Gastrocnemius medialis (tissue), 4 donors: ENCODE data around the gene WNT8A. TPM values are rescaled to one million over a fixed set of nuclear protein-coding genes. Genes with fewer than 3 reads are reported as not detected.

Source experiments
- ATAC-seq, 2 donors: fragments of 150-250 bp; one replicate each; pipeline ENCODE4 v1.9.1; 2016
- DNase-seq, 2 donors: peaks; one replicate each; pipeline ENCODE4 v3.0.0-alpha.2; 2019
- H3K27ac ChIP-seq, 4 donors: fragments of 200-600 bp; sonication (generic); 1 replicate in 1 of 4; 2 replicates in 3 of 4; pipeline ENCODE4 v1.5.1; 2016 to 2018; ENCODE audit warnings: mild to moderate bottlenecking in 2 of 4, moderate library complexity in 1 of 4
- H3K27me3 ChIP-seq, 3 donors: fragments of 200-600 bp; sonication (generic) in 2 of 3; 1 replicate in 1 of 3; 2 replicates in 2 of 3; pipeline versions ENCODE4 v1.5.1 to v1.6.0; 2016 to 2019; ENCODE audit warnings: mild to moderate bottlenecking in 1 of 3, moderate library complexity in 1 of 3
- H3K36me3 ChIP-seq, 2 donors: fragments of 200-600 bp; sonication (generic) in 1 of 2; one replicate each; pipeline ENCODE4 v1.5.1; 2017 to 2018
- H3K4me1 ChIP-seq, 2 donors: fragments of 200-600 bp; sonication (generic) in 1 of 2; one replicate each; pipeline ENCODE4 v1.5.1; 2016 to 2017; ENCODE audit warnings: mild to moderate bottlenecking in 2 of 2
- H3K4me3 ChIP-seq, 4 donors: fragments of 200-600 bp; sonication (generic) in 3 of 4; 1 replicate in 1 of 4; 2 replicates in 3 of 4; pipeline ENCODE4 v1.5.1; 2016 to 2019; ENCODE audit warnings: mild to moderate bottlenecking in 2 of 4
- H3K9me3 ChIP-seq, 3 donors: fragments of 200-600 bp; sonication (generic) in 2 of 3; 1 replicate in 1 of 3; 2 replicates in 2 of 3; pipeline ENCODE4 v1.5.1; 2016 to 2019
- CTCF ChIP-seq, 5 experiments: fragments of 450-650 bp in 3 of 5; fragments of 200-600 bp in 2 of 5; sonication (generic) in 2 of 5; IDR thresholded peaks in 4 of 5; conservative IDR thresholded peaks in 1 of 5; 1 replicate in 4 of 5; 2 replicates in 1 of 5; pipeline ENCODE4 v1.5.1; 2016 to 2019; ENCODE audit warnings: antibody characterized with exemption in 5 of 5, mild to moderate bottlenecking in 3 of 5, moderate library complexity in 3 of 5
- POLR2A ChIP-seq, 2 donors: fragments of 450-650 bp; IDR thresholded peaks; one replicate each; pipeline ENCODE4 v1.6.1; 2017; ENCODE audit warnings: antibody characterized with exemption in 2 of 2, mild to moderate bottlenecking in 2 of 2, moderate library complexity in 2 of 2
- in situ Hi-C, 4 donors: fragments of 200-750 bp; cut with MboI; loops; one replicate each; pipeline versions ENCODE4 v1.15.0 to v1.8.0; 2017; ENCODE audit warnings: low sequenced_read_pairs in 4 of 4
- intact Hi-C: fragments of 100-400 bp; cut with DNase I; formaldehyde crosslinking; loops from one replicate; pipeline ENCODE4 v1.15.1; 2023; ENCODE audit warnings: low total_unique reads
- total RNA-seq, 4 donors: library from RNA; depleted of rRNA; stranded (reverse); fragments of >200 nt; gene quantifications; one replicate each; pipeline versions ENCODE4 v1.1.0 to v1.2.3, GENCODE V29; 2016

The WNT8A gene
- total RNA-seq, 4 donors from 2014 or later: 0.51 TPM; not detected in 3

DNA sequence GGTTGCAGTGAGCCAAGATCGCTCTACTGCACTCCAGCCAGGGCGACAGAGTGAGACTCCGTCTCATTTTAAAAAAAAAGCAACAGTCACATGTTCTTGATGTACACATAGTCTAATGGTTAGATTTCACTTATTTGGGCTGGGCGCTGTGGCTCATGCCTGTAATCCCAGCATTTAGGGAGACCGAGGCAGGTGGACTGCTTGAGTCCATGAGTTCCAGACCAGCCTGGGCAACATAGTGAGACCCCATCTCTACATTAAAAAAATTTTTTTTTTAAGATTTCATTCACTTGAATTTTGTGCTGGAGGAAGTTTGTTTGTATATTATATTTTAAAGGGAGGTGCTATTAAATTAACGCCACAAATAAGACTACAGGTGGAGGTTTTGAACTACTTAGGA is 21.9 kb downstream of the WNT8A start:
- Histone ChIP-seq H3K36me3 (no peaks in the 10 kb centered on the region), H3K9me3 (no peaks in the 10 kb centered on the region), H3K27me3 (no peaks in the 10 kb centered on the region), H3K27ac (no peak overlapping the region), H3K4me3 (no peak overlapping the region), H3K4me1 (no peaks in the 10 kb centered on the region)
- in situ Hi-C loops: no loop called here
- DNase-seq: no peak
- no peak for TF ChIP-seq CTCF (IDR thresholded peaks at IDR 0.05 in 4 of 5, conservative IDR thresholded peaks at IDR 0.05 in 1 of 5)
- no peak for TF ChIP-seq POLR2A (IDR thresholded peaks at IDR 0.05)
- no peak for ATAC-seq
- intact Hi-C loops: no loop called here

- in situ Hi-C loops (no loop called here), intact Hi-C loops (no loop called here)
- TF ChIP-seq POLR2A (IDR thresholded peaks at IDR 0.05) (no peak), CTCF (IDR thresholded peaks at IDR 0.05 in 4 of 5, conservative IDR thresholded peaks at IDR 0.05 in 1 of 5) (no peak)
- Histone ChIP-seq H3K4me1 (no peaks in the 10 kb centered on the region), H3K4me3 (no peak overlapping the region), H3K9me3 (no peaks in the 10 kb centered on the region), H3K27ac (no peak overlapping the region), H3K27me3 (peaks cover 0 to 8% (median 0%) of the 10 kb centered on the region in 3 donors), H3K36me3 (no peaks in the 10 kb centered on the region)
- DNase-seq (no peak), ATAC-seq (no peak)
Observed at GRCh38 chr5:138107213-138107612, 23.4 kb downstream of the WNT8A start.

DNA sequence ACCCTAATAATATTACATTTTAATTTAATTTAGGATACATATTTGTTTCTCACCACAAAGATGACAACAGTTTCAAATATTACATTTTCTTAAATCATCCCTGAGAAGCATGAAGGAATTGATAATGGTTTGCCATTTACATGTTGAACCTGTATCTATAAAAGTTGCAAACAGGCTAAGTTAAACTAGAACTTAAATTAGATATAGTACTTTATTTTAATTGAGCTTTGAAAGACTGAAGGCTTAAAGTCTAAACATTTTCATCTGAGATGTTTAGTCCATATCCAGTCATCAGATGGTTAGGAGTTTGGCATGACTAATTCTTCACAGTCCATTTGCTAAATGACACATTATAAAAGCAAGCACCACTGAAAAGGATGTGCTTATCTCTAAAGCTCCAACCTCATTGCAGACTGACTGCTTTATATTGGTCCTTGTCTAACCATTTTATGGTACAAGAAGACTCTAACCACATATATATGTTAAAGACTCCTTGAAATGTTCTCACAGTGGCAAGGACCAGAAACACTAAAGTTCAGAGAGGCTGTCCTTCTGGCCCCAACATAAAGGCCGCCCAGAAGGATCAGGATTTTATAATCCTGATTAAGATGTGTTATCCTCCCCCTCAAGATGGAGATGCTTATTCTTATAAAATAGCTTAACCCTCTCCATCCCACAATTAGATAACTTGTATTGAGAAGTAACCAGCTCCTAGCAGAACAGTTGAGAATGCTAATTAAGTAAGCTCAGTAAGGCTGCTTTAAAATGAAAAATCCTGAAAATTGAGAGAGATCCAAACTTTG is 25.8 kb downstream of the WNT8A start:
- ATAC-seq (no peak), DNase-seq (no peak)
- peaks cover 0 to 8% (median 0%) of the 10 kb centered on the region in 3 donors for H3K27me3 ChIP-seq
- H3K27ac ChIP-seq: no peak overlapping the region
- H3K36me3 ChIP-seq: no peaks in the 10 kb centered on the region
- TF ChIP-seq CTCF (IDR thresholded peaks at IDR 0.05 in 4 of 5, conservative IDR thresholded peaks at IDR 0.05 in 1 of 5) (no peak), POLR2A (IDR thresholded peaks at IDR 0.05) (no peak)
- no peaks in the 10 kb centered on the region for H3K4me1 ChIP-seq
- no peak overlapping the region for H3K4me3 ChIP-seq
- in situ Hi-C loops (no loop called here), intact Hi-C loops (no loop called here)
- H3K9me3 ChIP-seq: no peaks in the 10 kb centered on the region

DNA sequence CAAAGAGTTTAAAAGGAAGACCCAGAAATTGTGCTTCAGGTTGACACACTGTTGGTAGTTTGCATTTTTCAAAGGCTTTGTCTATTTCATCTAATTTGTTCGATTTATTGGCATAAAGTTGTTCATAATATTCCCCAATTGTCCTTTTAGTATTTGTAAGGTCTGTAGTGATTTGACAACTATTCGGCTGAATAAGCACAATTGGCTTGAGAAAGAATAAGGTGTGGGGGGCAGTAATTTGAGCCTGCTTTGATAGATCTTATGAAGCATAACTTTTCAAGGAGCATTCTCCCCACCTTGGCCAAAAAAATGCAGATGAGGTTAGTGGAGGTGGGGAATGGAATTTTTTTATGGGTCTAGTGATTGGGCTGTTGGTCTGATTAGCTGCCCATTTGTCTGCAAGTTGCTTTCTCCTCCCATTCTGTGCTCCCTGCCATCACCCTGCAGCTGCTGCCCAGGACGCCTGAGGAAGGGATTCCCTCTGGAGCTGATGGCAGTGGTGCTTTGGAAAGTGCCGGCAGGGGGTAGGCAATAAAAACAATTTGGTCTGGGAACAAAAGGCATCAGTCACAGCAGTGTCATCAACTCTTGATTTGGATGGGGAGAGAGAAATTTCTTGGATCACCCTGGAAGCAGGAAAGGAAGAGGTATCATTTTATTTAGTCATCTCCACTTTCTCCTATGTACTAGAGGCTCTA is 26.6 kb downstream of the WNT8A start:
- no peak for DNase-seq
- in situ Hi-C loops (no loop called here), intact Hi-C loops (no loop called here)
- no peaks in the 10 kb centered on the region for H3K9me3 ChIP-seq
- TF ChIP-seq POLR2A (IDR thresholded peaks at IDR 0.05) (no peak), CTCF (IDR thresholded peaks at IDR 0.05 in 4 of 5, conservative IDR thresholded peaks at IDR 0.05 in 1 of 5) (no peak)
- no peaks in the 10 kb centered on the region for H3K36me3 ChIP-seq
- H3K27me3 ChIP-seq: peaks cover 0 to 8% (median 0%) of the 10 kb centered on the region in 3 donors
- no peak overlapping the region for H3K4me3 ChIP-seq
- no peak for ATAC-seq
- H3K4me1 ChIP-seq: no peaks in the 10 kb centered on the region
- no peak overlapping the region for H3K27ac ChIP-seq
